OCI-LY3 (cell line): ENCODE data around the gene ITGA3.

Source experiments
- EZH2phosphoT487 ChIP-seq: fragments of 200-600 bp; shearing (Covaris generic); IDR thresholded peaks from 2 replicates; pipeline ENCODE4 v1.6.1; 2018; ENCODE audit warnings: antibody characterized with exemption, mixed run types, low read depth
- TF ChIP-seq, protein P1 (sequence below): fragments of 200-600, 300-600 bp; sonication (generic); IDR thresholded peaks from 2 replicates; pipeline ENCODE4 v1.5.1; 2014; ENCODE audit warnings: antibody characterized with exemption, low read length, low read depth

DNA sequence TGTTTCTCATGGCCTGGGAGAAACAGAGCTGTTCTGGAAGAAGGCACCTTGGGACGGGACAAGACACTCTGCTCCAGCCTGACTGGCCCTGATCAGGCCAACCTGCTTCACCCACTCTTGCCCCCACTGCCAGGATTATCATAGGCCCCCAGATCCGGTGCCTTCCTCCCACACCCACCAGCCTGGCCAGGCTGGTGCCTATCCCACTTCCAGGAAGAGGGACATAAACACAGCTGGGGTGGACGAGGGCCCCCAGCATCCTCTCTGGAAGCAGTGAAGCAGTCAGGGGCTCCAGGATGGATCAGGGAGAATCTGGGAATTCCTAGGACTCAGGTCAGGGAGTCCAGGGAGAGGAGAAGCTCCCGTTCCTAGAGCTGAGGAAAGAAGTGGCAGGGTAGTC lies 16.9 kb upstream of the ITGA3 start:
- TF ChIP-seq, protein P1, sequence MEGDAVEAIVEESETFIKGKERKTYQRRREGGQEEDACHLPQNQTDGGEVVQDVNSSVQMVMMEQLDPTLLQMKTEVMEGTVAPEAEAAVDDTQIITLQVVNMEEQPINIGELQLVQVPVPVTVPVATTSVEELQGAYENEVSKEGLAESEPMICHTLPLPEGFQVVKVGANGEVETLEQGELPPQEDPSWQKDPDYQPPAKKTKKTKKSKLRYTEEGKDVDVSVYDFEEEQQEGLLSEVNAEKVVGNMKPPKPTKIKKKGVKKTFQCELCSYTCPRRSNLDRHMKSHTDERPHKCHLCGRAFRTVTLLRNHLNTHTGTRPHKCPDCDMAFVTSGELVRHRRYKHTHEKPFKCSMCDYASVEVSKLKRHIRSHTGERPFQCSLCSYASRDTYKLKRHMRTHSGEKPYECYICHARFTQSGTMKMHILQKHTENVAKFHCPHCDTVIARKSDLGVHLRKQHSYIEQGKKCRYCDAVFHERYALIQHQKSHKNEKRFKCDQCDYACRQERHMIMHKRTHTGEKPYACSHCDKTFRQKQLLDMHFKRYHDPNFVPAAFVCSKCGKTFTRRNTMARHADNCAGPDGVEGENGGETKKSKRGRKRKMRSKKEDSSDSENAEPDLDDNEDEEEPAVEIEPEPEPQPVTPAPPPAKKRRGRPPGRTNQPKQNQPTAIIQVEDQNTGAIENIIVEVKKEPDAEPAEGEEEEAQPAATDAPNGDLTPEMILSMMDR: no peak
- TF ChIP-seq EZH2phosphoT487: no peak
